ENCODE measurements around the gene TDRD7. TPM values are rescaled to one million over a fixed set of nuclear protein-coding genes. Genes with fewer than 3 reads are reported as not detected.

Gene TDRD7
- total and polyA plus RNA-seq, 2 of the 8 experiments (the other 6 are each of a cell fraction or from before 2014, with no cell fraction given) = 1.2 to 2.3 TPM

DNA sequence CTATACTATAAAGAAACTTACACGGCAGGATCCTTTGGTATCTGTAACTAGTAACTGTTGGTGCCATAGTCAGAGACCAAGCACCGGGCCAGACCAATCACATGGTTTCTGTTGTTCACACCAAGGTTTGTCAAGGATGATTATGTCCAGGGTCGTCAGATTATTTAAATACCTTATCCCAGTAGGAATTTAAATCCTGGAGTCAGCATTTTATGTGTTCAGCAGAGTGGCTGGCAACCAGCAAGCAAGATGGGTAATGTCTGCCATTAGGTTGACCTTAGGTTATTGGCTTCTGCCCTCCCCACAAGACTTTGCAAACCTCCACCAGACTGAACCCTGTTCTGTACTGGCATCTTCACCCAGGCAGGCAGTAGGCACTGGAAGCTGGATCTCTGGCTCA lies 50.3 kb downstream of the TDRD7 start (continued):
- TF ChIP-seq, protein P1, sequence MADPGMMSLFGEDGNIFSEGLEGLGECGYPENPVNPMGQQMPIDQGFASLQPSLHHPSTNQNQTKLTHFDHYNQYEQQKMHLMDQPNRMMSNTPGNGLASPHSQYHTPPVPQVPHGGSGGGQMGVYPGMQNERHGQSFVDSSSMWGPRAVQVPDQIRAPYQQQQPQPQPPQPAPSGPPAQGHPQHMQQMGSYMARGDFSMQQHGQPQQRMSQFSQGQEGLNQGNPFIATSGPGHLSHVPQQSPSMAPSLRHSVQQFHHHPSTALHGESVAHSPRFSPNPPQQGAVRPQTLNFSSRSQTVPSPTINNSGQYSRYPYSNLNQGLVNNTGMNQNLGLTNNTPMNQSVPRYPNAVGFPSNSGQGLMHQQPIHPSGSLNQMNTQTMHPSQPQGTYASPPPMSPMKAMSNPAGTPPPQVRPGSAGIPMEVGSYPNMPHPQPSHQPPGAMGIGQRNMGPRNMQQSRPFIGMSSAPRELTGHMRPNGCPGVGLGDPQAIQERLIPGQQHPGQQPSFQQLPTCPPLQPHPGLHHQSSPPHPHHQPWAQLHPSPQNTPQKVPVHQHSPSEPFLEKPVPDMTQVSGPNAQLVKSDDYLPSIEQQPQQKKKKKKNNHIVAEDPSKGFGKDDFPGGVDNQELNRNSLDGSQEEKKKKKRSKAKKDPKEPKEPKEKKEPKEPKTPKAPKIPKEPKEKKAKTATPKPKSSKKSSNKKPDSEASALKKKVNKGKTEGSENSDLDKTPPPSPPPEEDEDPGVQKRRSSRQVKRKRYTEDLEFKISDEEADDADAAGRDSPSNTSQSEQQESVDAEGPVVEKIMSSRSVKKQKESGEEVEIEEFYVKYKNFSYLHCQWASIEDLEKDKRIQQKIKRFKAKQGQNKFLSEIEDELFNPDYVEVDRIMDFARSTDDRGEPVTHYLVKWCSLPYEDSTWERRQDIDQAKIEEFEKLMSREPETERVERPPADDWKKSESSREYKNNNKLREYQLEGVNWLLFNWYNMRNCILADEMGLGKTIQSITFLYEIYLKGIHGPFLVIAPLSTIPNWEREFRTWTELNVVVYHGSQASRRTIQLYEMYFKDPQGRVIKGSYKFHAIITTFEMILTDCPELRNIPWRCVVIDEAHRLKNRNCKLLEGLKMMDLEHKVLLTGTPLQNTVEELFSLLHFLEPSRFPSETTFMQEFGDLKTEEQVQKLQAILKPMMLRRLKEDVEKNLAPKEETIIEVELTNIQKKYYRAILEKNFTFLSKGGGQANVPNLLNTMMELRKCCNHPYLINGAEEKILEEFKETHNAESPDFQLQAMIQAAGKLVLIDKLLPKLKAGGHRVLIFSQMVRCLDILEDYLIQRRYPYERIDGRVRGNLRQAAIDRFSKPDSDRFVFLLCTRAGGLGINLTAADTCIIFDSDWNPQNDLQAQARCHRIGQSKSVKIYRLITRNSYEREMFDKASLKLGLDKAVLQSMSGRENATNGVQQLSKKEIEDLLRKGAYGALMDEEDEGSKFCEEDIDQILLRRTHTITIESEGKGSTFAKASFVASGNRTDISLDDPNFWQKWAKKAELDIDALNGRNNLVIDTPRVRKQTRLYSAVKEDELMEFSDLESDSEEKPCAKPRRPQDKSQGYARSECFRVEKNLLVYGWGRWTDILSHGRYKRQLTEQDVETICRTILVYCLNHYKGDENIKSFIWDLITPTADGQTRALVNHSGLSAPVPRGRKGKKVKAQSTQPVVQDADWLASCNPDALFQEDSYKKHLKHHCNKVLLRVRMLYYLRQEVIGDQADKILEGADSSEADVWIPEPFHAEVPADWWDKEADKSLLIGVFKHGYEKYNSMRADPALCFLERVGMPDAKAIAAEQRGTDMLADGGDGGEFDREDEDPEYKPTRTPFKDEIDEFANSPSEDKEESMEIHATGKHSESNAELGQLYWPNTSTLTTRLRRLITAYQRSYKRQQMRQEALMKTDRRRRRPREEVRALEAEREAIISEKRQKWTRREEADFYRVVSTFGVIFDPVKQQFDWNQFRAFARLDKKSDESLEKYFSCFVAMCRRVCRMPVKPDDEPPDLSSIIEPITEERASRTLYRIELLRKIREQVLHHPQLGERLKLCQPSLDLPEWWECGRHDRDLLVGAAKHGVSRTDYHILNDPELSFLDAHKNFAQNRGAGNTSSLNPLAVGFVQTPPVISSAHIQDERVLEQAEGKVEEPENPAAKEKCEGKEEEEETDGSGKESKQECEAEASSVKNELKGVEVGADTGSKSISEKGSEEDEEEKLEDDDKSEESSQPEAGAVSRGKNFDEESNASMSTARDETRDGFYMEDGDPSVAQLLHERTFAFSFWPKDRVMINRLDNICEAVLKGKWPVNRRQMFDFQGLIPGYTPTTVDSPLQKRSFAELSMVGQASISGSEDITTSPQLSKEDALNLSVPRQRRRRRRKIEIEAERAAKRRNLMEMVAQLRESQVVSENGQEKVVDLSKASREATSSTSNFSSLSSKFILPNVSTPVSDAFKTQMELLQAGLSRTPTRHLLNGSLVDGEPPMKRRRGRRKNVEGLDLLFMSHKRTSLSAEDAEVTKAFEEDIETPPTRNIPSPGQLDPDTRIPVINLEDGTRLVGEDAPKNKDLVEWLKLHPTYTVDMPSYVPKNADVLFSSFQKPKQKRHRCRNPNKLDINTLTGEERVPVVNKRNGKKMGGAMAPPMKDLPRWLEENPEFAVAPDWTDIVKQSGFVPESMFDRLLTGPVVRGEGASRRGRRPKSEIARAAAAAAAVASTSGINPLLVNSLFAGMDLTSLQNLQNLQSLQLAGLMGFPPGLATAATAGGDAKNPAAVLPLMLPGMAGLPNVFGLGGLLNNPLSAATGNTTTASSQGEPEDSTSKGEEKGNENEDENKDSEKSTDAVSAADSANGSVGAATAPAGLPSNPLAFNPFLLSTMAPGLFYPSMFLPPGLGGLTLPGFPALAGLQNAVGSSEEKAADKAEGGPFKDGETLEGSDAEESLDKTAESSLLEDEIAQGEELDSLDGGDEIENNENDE (IDR thresholded peaks at IDR 0.05; ENCODE audit: insufficient replicate concordance, low read length) = no peak
- TF ChIP-seq NRF1 (IDR thresholded peaks at IDR 0.05; ENCODE audit: low read depth, low read length) = no peak
- no peak for TF ChIP-seq TCF12 (IDR thresholded peaks at IDR 0.05; ENCODE audit: low read depth, low read length)
- no peak for TF ChIP-seq SP2 (IDR thresholded peaks at IDR 0.05; ENCODE audit: low read length)
- TF ChIP-seq ZNF274 (IDR thresholded peaks at IDR 0.05; ENCODE audit: borderline replicate concordance, extremely low read depth, low read length) = no peak
- TF ChIP-seq SP4 (IDR thresholded peaks at IDR 0.05; ENCODE audit: low read length) = no peak
- TF ChIP-seq RXRA (IDR thresholded peaks at IDR 0.05; ENCODE audit: insufficient read depth, low read depth, low read length) = no peak
- TF ChIP-seq SRF (IDR thresholded peaks at IDR 0.05; ENCODE audit: low read depth, low read length) = no peak
- TF ChIP-seq GTF2F1 (IDR thresholded peaks at IDR 0.05; ENCODE audit: borderline replicate concordance, low read depth, low read length) = no peak

Measured in H1 (cell line).